HS-27A (cell line): ENCODE data around the gene RIMBP3B.
"Not testable (repeated sequence)": the region's sequence is repeated elsewhere in the genome, so short reads cannot be mapped to it uniquely, and the experiment has no call there.

Experiments used
- DNase-seq: peaks from one replicate; pipeline ENCODE4 v3.0.0-alpha.2; 2012; ENCODE audit warnings: low read depth, missing footprints

Gene RIMBP3B, protein sequence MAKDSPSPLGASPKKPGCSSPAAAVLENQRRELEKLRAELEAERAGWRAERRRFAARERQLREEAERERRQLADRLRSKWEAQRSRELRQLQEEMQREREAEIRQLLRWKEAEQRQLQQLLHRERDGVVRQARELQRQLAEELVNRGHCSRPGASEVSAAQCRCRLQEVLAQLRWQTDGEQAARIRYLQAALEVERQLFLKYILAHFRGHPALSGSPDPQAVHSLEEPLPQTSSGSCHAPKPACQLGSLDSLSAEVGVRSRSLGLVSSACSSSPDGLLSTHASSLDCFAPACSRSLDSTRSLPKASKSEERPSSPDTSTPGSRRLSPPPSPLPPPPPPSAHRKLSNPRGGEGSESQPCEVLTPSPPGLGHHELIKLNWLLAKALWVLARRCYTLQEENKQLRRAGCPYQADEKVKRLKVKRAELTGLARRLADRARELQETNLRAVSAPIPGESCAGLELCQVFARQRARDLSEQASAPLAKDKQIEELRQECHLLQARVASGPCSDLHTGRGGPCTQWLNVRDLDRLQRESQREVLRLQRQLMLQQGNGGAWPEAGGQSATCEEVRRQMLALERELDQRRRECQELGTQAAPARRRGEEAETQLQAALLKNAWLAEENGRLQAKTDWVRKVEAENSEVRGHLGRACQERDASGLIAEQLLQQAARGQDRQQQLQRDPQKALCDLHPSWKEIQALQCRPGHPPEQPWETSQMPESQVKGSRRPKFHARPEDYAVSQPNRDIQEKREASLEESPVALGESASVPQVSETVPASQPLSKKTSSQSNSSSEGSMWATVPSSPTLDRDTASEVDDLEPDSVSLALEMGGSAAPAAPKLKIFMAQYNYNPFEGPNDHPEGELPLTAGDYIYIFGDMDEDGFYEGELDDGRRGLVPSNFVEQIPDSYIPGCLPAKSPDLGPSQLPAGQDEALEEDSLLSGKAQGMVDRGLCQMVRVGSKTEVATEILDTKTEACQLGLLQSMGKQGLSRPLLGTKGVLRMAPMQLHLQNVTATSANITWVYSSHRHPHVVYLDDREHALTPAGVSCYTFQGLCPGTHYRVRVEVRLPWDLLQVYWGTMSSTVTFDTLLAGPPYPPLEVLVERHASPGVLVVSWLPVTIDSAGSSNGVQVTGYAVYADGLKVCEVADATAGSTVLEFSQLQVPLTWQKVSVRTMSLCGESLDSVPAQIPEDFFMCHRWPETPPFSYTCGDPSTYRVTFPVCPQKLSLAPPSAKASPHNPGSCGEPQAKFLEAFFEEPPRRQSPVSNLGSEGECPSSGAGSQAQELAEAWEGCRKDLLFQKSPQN (N-terminal part only)

DNA sequence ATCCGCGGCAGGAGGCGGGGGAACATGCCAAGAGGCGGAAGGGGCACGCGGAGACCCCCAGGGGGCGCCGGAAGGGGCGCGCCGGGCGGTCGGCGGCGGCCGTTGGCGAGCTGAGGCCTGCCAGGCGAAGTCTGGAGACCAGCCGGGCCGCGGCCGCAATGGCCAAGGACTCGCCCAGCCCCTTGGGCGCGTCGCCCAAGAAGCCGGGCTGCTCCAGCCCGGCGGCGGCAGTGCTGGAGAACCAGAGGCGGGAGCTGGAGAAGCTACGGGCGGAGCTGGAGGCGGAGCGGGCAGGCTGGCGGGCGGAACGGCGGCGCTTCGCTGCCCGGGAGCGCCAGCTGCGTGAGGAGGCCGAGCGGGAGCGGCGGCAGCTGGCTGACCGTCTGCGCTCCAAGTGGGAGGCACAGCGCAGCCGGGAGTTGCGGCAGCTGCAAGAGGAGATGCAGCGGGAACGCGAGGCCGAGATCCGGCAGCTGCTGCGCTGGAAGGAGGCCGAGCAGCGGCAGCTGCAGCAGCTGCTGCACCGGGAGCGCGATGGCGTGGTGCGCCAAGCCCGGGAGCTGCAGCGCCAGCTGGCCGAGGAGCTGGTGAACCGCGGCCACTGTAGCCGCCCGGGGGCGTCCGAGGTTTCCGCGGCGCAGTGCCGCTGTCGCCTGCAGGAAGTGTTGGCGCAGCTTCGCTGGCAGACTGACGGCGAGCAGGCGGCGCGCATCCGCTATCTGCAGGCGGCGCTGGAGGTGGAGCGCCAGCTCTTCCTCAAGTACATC, at the start of gene RIMBP3B:
Gene RIMBP3B (plus strand): TSS at position 51 of the 767 bp plus-strand sequence. CDS start 108 bp downstream, at position 159.
- not testable (repeated sequence) for DNase-seq

DNA sequence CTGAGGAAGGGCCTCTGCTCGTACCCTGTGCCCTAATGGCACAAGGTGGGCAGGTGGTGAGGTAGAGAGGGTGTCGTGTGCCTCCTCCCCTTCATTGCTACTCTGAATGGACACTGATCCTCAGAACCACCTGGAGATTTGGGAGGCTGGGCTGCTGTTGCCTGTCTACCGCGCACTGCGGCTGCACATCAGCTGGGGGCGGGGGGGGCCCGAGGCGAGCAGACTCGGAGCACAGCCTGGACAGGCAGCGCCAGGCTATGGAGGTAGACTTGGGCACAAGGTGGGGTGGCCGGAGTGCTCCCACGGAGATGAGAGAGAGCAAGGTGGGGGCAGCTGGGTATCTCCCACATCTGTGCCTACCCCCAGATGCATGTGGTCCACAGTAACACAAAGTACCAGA, 26.0 kb upstream of the RIMBP3B start:
- DNase-seq, result not testable (repeated sequence)

DNA sequence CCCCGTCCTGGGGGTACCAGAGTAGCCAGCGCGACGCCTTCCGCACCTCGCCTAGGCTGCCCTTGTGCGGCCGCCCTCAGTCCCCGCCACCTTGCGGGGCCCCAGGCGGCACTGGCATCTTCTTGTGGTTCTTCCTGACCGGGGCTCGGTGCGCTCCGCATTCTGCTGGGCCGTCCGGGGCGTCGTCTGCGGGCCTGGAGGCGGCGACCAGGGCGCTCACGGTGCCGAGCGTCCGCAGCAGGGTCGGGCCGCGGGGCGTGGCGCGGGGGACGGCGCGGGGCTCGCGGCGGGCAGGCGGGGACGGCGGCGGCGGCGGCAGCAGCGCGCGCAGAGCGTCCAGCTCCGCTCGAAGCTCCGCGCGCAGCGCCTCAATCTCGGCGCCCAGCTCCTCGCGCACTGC, 23.0 kb upstream of the RIMBP3B start:
- not testable (repeated sequence) for DNase-seq

DNA sequence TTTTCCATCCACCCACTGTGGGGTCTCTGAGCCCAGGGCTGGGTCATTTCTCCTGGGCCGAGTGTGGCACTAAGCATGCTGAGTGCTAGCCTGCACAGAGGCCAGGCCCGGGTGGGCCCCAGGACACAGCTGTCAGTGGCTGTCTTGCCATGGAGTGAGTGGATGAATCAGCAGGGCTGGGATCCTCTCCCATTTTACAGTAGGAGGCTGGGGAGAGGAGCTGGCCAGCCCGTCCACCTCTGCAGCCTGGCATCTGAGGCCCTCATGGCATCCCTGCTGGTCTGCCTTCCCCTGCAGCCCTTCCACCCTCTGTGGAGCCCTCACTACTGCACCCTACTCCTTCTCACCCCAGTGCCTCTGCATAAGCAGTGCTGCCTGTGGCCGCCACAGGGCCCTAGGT, 21.1 kb upstream of the RIMBP3B start:
- DNase-seq, result not testable (repeated sequence)

DNA sequence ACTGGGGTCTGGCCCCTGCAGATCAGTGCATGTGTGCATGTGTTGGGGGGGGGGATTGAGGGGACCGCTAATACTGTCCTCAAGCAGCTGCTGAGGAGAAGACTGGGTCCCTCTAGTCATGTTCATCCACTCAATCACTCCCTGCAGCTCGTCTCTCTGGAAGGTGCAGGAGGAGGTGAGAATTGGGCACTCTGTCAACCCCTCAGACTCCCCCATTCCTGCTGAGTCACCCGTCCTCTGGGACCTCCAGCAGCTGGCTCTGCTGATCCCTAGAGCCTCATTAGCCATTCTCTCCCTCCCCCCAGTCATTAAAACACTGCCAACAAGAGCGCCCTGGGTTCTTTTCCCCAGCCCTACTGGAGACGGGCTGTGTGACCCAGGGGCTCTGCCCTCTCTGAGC, 20.5 kb upstream of the RIMBP3B start:
- not testable (repeated sequence) for DNase-seq

DNA sequence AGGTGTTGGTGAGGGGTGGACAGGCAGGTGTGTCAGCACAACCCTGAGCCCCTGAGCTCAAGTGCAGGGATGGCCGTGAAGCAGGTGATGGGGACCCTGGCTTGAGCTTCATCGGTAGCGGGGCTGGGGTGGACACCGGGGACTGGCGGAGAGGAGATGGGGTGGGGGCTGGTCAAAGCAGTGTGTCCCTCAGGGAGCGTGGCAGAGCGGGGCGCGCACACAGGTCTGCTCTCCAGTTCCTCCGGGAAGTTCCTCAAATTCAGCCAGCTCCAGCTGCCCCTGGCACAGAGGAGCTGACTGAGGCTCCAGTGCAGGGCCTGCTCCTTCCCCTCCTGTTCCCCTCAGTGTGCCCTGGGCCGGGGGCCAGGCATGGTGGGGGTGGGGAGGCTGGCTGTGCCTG, 19.7 kb upstream of the RIMBP3B start:
- not testable (repeated sequence) for DNase-seq

DNA sequence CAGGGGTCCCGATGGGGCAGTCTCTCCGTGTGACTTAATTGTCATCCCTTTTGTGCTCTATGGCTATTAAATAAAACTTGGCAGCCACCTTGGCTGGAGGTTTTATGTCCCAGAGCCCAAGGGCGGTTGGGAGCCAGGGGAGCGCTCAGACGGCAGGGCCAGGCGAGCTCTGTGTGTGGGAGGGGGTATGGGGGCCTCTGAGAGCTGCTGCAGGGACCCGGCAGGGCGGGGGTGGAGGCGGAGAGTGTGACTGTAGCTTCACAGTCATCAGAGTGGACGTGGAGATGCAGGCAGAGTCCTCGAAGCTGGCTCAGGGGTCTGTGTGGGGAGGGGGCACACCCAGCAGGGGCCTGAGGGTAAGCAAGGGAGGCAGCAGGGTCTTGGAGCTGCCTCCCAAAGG, 19.2 kb upstream of the RIMBP3B start:
- DNase-seq, result not testable (repeated sequence)

DNA sequence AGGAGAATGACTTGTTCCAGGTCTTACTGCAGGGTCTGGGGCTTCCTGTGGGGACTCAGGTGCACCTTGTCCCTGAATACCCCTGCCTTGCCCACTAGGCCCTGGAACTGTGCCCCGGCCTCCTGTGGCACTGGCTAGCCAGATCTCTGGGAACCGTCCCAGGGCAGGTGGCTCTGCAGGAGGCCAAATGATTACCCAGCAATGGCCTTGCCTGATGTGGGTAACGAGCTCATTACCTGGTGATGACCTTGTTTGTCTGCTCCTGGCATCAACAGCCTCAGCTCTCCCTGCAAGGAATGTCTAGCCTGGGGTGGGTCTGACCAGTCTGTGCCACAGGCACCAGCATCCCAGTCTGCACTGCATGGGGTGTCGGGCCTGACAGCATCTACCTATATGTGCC, 18.2 kb upstream of the RIMBP3B start:
- not testable (repeated sequence) for DNase-seq

DNA sequence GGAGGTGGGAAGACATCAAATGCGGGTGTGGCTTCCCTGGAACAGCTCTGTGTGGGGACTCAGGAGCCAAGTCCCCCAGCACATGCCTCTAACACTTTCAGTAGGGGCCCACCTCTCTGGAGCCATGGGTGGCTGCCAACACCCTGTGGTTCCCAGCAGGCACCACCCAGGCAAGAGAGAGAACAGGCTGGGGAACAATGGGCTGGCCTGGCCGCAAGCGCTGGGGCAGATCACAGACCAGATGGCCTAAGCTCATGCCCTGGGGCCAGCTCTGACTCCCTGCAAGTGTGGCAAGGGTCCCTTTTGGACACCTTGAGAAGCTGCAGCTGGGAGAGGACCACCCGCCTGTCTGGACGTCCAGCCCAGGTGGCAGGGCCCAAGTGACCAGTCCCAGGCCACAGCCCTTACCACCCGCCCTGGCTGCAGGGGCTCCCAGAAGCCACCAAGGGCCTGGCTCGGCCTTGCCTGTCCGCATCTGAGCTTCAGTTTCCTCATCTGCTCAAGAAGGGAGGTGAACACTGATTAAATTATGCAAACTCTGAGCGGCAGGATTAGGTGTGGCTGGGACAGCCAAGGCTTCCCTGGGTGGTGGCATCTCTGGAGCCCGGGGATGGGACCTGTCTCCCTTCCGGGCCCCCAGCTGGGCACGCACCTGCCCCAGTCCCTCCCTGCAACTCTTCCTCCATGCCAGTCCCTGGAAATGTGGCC, 14.8 kb upstream of the RIMBP3B start:
- not testable (repeated sequence) for DNase-seq

DNA sequence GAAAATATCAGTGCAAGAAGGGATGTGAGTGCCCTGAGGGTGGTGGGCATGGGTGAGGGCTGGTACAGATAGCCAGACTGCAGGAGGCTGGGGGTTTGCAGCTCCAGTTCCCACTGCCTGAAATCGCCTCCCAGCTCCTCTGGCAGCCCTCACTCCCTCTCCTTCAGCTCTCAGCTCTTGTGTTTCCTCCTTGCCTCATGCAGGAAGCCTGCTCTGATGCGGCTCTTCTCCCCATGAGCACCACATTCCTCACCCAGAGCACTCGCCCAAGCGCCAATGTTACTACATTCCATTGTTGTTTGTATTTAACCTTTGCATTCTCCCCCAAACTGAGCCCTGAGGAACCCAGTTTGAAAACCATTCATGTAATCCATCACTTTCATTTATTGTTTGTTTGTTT, 7.7 kb upstream of the RIMBP3B start:
- not testable (repeated sequence) for DNase-seq

DNA sequence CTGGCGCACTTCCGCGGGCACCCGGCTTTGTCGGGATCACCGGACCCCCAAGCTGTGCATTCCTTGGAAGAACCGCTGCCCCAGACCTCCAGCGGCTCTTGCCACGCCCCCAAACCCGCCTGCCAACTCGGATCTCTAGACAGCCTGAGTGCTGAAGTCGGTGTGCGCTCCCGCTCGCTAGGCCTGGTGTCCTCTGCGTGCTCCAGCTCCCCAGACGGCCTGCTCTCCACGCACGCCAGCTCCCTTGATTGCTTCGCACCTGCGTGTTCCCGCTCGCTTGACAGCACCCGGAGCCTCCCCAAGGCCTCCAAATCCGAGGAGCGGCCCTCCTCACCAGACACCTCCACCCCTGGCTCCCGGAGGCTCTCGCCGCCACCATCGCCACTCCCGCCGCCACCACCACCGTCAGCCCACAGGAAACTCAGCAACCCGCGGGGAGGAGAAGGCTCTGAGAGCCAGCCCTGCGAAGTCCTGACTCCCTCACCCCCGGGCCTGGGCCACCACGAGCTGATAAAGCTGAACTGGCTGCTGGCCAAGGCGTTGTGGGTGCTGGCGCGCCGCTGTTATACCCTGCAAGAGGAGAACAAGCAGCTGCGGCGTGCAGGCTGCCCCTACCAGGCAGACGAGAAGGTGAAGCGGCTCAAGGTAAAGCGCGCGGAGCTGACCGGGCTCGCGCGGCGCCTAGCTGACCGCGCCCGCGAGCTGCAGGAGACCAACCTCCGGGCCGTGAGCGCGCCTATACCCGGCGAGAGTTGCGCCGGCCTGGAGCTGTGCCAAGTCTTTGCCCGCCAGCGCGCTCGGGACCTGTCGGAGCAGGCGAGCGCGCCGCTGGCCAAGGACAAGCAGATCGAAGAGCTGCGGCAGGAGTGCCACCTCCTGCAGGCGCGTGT, 1.2 kb downstream of the RIMBP3B start:
- not testable (repeated sequence) for DNase-seq

DNA sequence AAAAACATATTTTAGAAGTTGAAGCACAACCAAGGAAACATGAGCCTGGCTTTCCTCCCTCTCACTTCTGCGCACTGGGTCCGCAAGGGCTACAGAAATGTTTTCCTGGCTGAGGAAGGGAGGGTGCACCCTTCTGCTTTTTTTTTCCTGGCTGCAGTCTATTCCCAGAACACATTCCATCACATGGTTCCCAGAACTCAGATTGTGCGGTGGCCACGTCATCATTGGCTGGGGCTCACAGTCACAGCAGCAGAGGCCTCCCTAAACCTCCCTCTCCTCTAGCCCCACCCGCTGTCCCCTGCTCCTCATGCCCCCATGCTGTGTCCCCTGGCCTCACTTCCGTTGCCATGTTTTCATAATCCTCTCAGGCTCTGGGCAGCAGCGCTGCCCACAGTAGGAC, 5.9 kb downstream of the RIMBP3B start:
- DNase-seq, result not testable (repeated sequence)

DNA sequence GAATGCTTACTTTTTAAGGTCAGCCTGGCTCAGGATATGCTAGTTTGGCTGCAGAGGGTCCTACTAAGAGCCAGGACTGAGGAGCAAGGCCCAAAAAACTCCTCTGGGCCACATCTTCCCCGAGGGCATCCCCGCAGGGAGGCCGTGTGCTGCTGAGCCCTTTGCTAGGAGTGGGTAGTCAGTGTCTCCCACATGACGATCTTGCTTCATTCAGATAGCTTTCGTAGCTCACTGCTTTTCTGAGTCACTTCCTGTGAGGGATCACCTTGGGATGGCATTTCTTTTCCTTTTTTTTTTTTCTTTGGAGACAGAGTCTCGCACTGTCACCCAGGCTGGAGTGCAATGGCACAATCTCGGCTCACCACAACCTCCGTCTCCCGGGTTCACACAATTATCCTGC, 6.5 kb downstream of the RIMBP3B start:
- DNase-seq, result not testable (repeated sequence)

DNA sequence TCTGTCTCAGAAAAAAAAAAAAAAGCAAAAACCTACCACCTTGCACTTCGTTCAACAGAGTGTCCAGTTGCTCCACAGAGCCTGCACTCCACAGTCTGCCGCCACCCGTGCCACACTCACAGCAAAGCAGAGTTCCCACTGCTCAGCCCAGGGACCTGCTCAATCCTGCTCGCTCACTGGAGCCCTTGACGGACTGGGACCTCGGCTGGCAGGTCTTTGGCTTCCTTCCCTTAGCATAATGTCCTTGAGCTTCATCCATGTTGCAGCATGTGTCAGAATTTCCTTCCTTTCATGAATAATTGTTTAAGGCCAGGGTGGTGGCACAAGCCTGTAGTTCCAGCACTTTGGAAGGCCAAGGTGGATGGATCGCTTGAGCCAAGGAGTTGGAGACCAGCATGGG, 11.1 kb downstream of the RIMBP3B start:
- DNase-seq, result not testable (repeated sequence)

DNA sequence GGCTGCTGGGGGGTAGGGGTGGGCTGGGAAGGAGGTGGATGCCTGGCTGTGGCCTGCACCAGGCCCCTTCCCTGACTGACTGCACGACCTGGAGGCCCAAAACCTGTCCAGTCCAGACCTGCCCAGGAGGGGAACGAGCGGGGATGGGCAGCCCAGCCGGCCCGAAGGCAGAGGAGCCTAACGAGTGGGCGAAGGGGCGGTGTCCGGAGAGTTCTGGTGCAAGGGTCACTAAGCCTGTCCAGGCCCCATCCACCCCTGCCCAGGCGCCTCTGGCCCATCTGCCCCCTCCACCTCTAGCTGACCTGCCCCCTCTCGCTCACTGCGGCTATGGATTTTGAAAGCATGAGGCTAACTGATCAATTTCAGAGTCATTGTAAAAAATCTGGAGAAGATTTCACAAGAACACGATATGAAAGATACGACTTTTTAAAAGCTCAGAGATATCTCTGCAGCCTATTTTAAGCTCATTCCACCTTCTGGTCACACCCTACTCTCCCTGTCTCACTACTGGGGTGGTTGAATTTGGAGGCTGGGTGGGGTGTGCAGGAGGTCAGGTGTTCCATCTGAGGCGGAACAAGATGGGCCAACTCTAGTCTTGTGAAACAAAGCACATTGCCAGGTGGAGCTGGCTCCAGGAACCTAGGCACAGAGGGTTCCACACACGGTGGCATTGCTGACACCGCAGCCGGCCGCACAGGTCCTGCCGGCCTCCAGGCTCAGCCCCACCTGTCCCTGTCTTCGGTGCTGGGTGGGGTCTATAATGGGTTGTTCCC, 17.8 kb downstream of the RIMBP3B start:
- DNase-seq, result not testable (repeated sequence)

DNA sequence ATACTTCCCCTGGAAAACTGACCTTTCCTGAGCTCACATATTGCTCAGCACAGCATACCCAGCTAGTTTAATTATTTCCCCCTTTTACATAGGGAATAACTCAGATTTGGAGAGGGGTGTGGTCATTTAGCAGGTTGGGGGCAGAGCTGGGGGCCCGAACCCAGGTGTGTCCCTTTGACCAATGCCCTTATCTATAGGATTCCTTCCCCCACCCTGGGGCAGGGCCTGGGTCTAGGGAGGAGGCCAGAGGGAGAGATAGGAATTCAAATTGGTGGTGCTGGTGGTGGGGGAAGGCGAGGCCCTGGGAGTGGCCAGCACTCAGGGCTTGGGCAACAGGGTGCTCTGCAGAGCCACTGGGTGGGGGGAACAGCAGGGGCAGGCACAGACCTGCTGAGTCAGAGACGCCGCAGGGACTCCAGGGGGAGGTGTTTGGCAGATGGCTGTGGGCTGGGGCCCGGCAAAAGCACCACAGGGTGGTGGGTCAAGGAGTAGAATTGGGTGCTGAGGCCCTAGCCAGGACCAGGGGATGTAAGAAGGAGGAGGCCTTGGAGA, 19.3 kb downstream of the RIMBP3B start:
- not testable (repeated sequence) for DNase-seq

DNA sequence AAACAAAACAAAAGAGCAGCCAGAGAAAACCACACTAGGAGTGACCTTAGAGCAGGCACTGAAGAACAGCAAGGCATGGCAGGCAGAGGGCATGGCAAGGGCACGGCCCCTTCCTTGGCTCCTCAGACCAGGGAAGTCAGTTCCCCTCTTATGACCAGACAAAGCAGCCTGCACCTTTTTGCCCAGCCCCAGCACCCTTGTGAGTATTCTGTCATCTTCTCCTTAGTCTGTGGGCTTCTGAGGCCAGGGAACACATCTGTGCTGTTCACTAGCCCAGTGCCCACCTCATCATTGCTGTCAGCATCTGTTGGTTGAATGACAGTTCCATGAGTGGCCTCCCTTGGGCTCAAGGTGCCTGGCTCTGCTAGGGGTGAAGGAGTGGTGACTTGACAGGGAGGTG, 23.6 kb downstream of the RIMBP3B start:
- DNase-seq, result not testable (repeated sequence)

DNA sequence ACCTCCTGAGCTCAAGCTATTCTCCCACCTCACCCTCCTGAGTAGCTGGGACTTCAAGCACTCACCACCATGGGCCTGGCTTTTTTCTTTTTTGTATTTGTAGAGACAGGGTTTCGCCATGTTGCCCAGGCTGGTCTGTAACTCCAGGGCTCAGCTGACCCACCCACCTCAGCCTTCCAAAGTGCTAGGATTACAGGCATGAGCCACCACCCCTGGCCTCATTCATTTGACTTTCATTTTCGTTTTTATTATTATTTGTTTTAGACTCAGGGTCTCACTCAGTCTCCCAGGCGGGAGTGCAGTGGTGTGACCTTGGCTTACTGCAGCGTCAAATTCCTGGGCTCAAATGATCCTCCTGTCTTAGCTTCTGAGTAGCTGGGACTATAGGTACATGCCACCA, 24.2 kb downstream of the RIMBP3B start:
- DNase-seq, result not testable (repeated sequence)
